HepG2 (cell line): ENCODE results near the gene ERH. TPM values are rescaled to one million over a fixed set of nuclear protein-coding genes. Genes with fewer than 3 reads are reported as not detected.

Experiments used
- ATAC-seq: fragments of 200-7000 bp; cut with Tn5 transposase; 3 replicates; pipeline ENCODE4 v1.9.1; 2020; ENCODE audit warnings: mild to moderate bottlenecking, moderate library complexity
- BruUV-seq: library from RNA; stranded (reverse); fragments of 400-500 nt; replicated peaks from 2 replicates; lab custom pipeline; 2021; lab: Mats Ljungman, UMichigan
- CTCF ChIA-PET: fragments of 300-600 bp; formaldehyde crosslinking; extraction: SDS; loops from one replicate; lab custom pipeline; 2021; ENCODE audit warnings: low total read pairs, inconsistent platforms, low intra/inter-chr PET ratio; lab: Yijun Ruan, JAX
- POLR2A ChIA-PET: fragments of 350-600 bp; sonication (Branson Sonifier 250); formaldehyde crosslinking; loops from one replicate; lab custom pipeline; 2020; ENCODE audit warnings: antibody characterized with exemption, inconsistent platforms; lab: Yijun Ruan, JAX
- DNase-seq: peaks from one replicate; pipeline ENCODE4 v3.0.0-alpha.2; 2015; ENCODE audit warnings: low spot score
- FAIRE-seq: peaks from 3 replicates; lab custom pipeline; 2011; peaks lifted over from hg19 to GRCh38; lab: Jason Lieb, UNC
- H2AFZ ChIP-seq: one replicate; pipeline ENCODE4 v1.6.1; 2011; ENCODE audit warnings: low read length, inconsistent platforms
- H3K27ac ChIP-seq: fragments of 300-600 bp; 3 replicates; pipeline ENCODE4 v1.8.0; 2011; ENCODE audit warnings: mixed run types, mild to moderate bottlenecking, mixed read lengths, low read length, inconsistent platforms; ENCODE audit not compliant: insufficient read depth; ENCODE audit errors: extremely low read length
- H3K27me3 ChIP-seq, 2 experiments: fragments of 200-600 bp in 1 of 2; 2 replicates in 1 of 2; 3 replicates in 1 of 2; pipeline versions ENCODE4 v1.6.0 to v1.8.0; 2011; ENCODE audit warnings: low read length in 2 of 2, mild to moderate bottlenecking in 2 of 2, moderate library complexity in 2 of 2, inconsistent platforms in 1 of 2; ENCODE audit not compliant: insufficient read depth in 2 of 2, control insufficient read depth in 1 of 2
- H3K36me3 ChIP-seq, 2 experiments: fragments of 200-600 bp in 1 of 2; replicated peaks in 1 of 2; 2 replicates in 1 of 2; 3 replicates in 1 of 2; pipeline versions ENCODE4 v1.5.1 to v1.8.0; 2011; ENCODE audit warnings: low read length in 2 of 2, inconsistent platforms in 1 of 2; ENCODE audit not compliant: insufficient read depth in 2 of 2, control insufficient read depth in 1 of 2
- H3K4me1 ChIP-seq: 2 replicates; pipeline ENCODE4 v1.5.1; 2012; ENCODE audit warnings: low read length, inconsistent platforms; ENCODE audit not compliant: insufficient read depth
- H3K4me2 ChIP-seq: 2 replicates; pipeline ENCODE4 v1.6.0; 2011; ENCODE audit warnings: low read depth, low read length, inconsistent platforms
- H3K4me3 ChIP-seq, 3 experiments: fragments of 200-600 bp in 1 of 3; sonication (generic), shearing (Covaris generic) in 1 of 3; replicated peaks in 1 of 3; 2 replicates each; pipeline ENCODE4 v1.5.1; 2011 to 2016; ENCODE audit warnings: low read length in 3 of 3, inconsistent platforms in 2 of 3, low read depth in 2 of 3, mild to moderate bottlenecking in 2 of 3, control low read depth in 1 of 3, mixed read lengths in 1 of 3; ENCODE audit not compliant: insufficient read depth in 1 of 3
- H3K79me2 ChIP-seq: one replicate; pipeline ENCODE4 v1.6.1; 2011; ENCODE audit warnings: low read length, inconsistent platforms; ENCODE audit not compliant: insufficient read depth
- H3K9ac ChIP-seq: 2 replicates; pipeline ENCODE4 v1.6.0; 2011; ENCODE audit warnings: mild to moderate bottlenecking, low read depth, low read length, inconsistent platforms; ENCODE audit not compliant: insufficient read depth
- H3K9me3 ChIP-seq: 2 replicates; pipeline ENCODE4 v1.5.1; 2012; ENCODE audit warnings: mild to moderate bottlenecking, low read length
- H4K20me1 ChIP-seq: 2 replicates; pipeline ENCODE4 v1.6.0; 2011; ENCODE audit warnings: inconsistent platforms, mild to moderate bottlenecking, low read length, moderate library complexity; ENCODE audit not compliant: insufficient read depth
- CREB1 ChIP-seq, 2 experiments: fragments of 450-650 bp in 1 of 2; IDR thresholded peaks; 2 replicates each; pipeline ENCODE4 v1.6.1; 2016 to 2017; ENCODE audit warnings: control low read depth in 1 of 2, mild to moderate bottlenecking in 1 of 2, missing compliant biosample characterization in 1 of 2, missing genetic modification characterization in 1 of 2
- DMAP1 ChIP-seq: IDR thresholded peaks from 2 replicates; pipeline ENCODE4 v1.6.1; 2016
- FOSL2 ChIP-seq: sonication (generic); formaldehyde crosslinking; IDR thresholded peaks from 2 replicates; pipeline ENCODE4 v1.4.0; 2020; ENCODE audit warnings: missing genetic modification reagents
- FOXJ3 ChIP-seq: sonication (generic); formaldehyde crosslinking; IDR thresholded peaks from 2 replicates; pipeline ENCODE4 v1.4.0; 2020; ENCODE audit warnings: missing genetic modification reagents, mild to moderate bottlenecking, borderline replicate concordance
- GTF2F1 ChIP-seq: fragments of 150-350 bp; IDR thresholded peaks from 2 replicates; pipeline ENCODE4 v1.6.1; 2014; ENCODE audit warnings: low read length
- KDM5B ChIP-seq: sonication (generic); formaldehyde crosslinking; IDR thresholded peaks from 2 replicates; pipeline ENCODE4 v1.4.0; 2020; ENCODE audit warnings: missing genetic modification reagents, mild to moderate bottlenecking, borderline replicate concordance
- MAF1 ChIP-seq: sonication (generic); formaldehyde crosslinking; IDR thresholded peaks from 2 replicates; pipeline ENCODE4 v1.5.0; 2020; ENCODE audit warnings: missing genetic modification reagents, borderline replicate concordance
- MTA1 ChIP-seq: sonication (generic); formaldehyde crosslinking; IDR thresholded peaks from 2 replicates; pipeline ENCODE4 v1.4.0; 2020; ENCODE audit warnings: missing genetic modification reagents, mild to moderate bottlenecking, borderline replicate concordance
- PATZ1 ChIP-seq: sonication (generic); formaldehyde crosslinking; IDR thresholded peaks from 2 replicates; pipeline ENCODE4 v1.4.0; 2020; ENCODE audit warnings: missing genetic modification reagents
- PBX2 ChIP-seq: IDR thresholded peaks from 2 replicates; pipeline ENCODE4 v1.6.1; 2016; ENCODE audit warnings: control low read depth
- PHF8 ChIP-seq: sonication (generic); formaldehyde crosslinking; IDR thresholded peaks from 2 replicates; pipeline ENCODE4 v1.5.0; 2020; ENCODE audit warnings: missing genetic modification reagents
- SAP130 ChIP-seq: IDR thresholded peaks from 2 replicates; pipeline ENCODE4 v1.6.1; 2016; ENCODE audit warnings: low read depth
- SPEN ChIP-seq: sonication (generic); formaldehyde crosslinking; IDR thresholded peaks from 2 replicates; pipeline ENCODE4 v1.5.1; 2020; ENCODE audit warnings: low read depth, mild to moderate bottlenecking, missing genetic modification reagents
- SSRP1 ChIP-seq: IDR thresholded peaks from 2 replicates; pipeline ENCODE4 v1.6.1; 2016; ENCODE audit warnings: control low read depth
- ZC3H13 ChIP-seq: sonication (generic); formaldehyde crosslinking; IDR thresholded peaks from 2 replicates; pipeline ENCODE4 v1.8.1; 2023; ENCODE audit warnings: mild to moderate bottlenecking, missing genetic modification reagents, moderate library complexity
- ZKSCAN5 ChIP-seq: sonication (generic); formaldehyde crosslinking; IDR thresholded peaks from 2 replicates; pipeline ENCODE4 v1.5.1; 2020; ENCODE audit warnings: mild to moderate bottlenecking, missing genetic modification reagents
- ZNF17 ChIP-seq: sonication (generic); formaldehyde crosslinking; IDR thresholded peaks from 2 replicates; pipeline ENCODE4 v1.5.0; 2020; ENCODE audit warnings: mild to moderate bottlenecking, missing genetic modification reagents
- ZNF3 ChIP-seq: IDR thresholded peaks from 2 replicates; pipeline ENCODE4 v1.7.0; 2017; ENCODE audit warnings: inconsistent platforms
- ZNF530 ChIP-seq: sonication (generic); formaldehyde crosslinking; IDR thresholded peaks from 2 replicates; pipeline ENCODE4 v1.5.0; 2020; ENCODE audit warnings: low read depth, mild to moderate bottlenecking, missing genetic modification reagents
- ZNF549 ChIP-seq: sonication (generic); formaldehyde crosslinking; IDR thresholded peaks from 2 replicates; pipeline ENCODE4 v1.5.0; 2020; ENCODE audit warnings: missing genetic modification reagents
- ZNF556 ChIP-seq: sonication (generic); formaldehyde crosslinking; IDR thresholded peaks from 2 replicates; pipeline ENCODE4 v1.4.0; 2020; ENCODE audit warnings: mild to moderate bottlenecking, missing genetic modification reagents, borderline replicate concordance
- ZNF644 ChIP-seq: IDR thresholded peaks from 2 replicates; pipeline ENCODE4 v1.6.1; 2016; ENCODE audit warnings: low read depth
- ZNF816 ChIP-seq: sonication (generic); formaldehyde crosslinking; IDR thresholded peaks from 2 replicates; pipeline ENCODE4 v1.8.0; 2022; ENCODE audit warnings: missing genetic modification reagents, mild to moderate bottlenecking, borderline replicate concordance
- in situ Hi-C: cut with HindIII; loops from 2 replicates; pipeline ENCODE4 v1.10.0; 2017; ENCODE audit warnings: low pct_unique_long_range_greater_than_20kb; ENCODE audit not compliant: extremely low pct_ligation_motif_present
- intact Hi-C: fragments of 100-400 bp; cut with micrococcal nuclease; formaldehyde crosslinking; loops from one replicate; pipeline ENCODE4 v1.10.0; 2022; ENCODE audit not compliant: unreplicated experiment
- polyA plus RNA-seq, 8 experiments: library from polyadenylated mRNA; depleted of rRNA in 3 of 8; stranded (reverse) in 7 of 8; unstranded in 1 of 8; fragments of >200 nt; fragmentation: Illumina TruSeq in 4 of 8; extraction: Trizol in 4 of 8; gene quantifications; 2 replicates each; pipeline versions ENCODE4 v1.2.1 to v1.2.3, GENCODE V29; 2011 to 2016; ENCODE audit warnings: low read depth in 4 of 8, missing spikeins in 1 of 8, mixed read lengths in 1 of 8; ENCODE audit not compliant: insufficient read depth in 1 of 8
- total RNA-seq, 5 experiments: library from RNA; depleted of rRNA; stranded (reverse); fragments of >200 nt; fragmentation: Illumina TruSeq; extraction: Trizol; gene quantifications; 2 replicates each; pipeline ENCODE4 v1.2.3, GENCODE V29; 2016; ENCODE audit warnings: low read depth in 1 of 5

The ERH gene
- total and polyA plus RNA-seq, 2 of the 13 experiments (the other 11 are each of a cell fraction or from before 2014, with no cell fraction given), result 105 to 341 TPM

DNA sequence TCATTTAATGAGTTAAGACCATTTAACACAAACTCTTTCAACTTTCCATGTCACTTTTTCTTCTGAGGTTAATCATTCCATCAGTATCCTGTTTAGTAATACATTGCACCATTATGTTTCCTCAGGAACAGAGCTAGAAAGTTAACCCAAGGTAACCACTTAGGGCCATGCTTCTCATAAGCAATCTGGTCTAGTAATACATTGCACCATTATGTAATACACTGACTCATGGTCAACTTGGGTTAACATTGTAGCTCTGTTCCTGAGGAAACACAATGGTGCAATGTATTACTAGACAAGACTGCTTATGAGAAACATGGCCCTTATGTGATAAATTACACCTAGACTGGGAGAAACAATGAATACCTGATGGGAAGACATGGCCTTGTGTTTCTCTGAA is 21.7 kb downstream of the ERH start:
- Histone ChIP-seq H3K27ac (no peak overlapping the region), H3K36me3 (peaks cover 5 to 35% of the 10 kb centered on the region in 2 experiments), H3K4me1 (0 out of 2 replicates have a peak, but pooled peaks cover 9% of the 10 kb centered on the region), H3K4me3 (no peak overlapping the region), H4K20me1 (no peaks in the 10 kb centered on the region; the same call in 1 of the 2 replicates), H2AFZ (no peak overlapping the region), H3K79me2 (peaks cover 1% of the 10 kb centered on the region), H3K9ac (no peak overlapping the region), H3K9me3 (no peaks in the 10 kb centered on the region), H3K4me2 (no peak overlapping the region), H3K27me3 (no peaks in the 10 kb centered on the region)
- no TSS peak for BruUV-seq
- ChIA-PET POLR2A (interaction anchor here (1.6 kb wide), 1 partner anchor 22 kb away, joined by 12 read pairs; the partner anchor contains the start of genes ERH and SLC39A9), CTCF (no interaction called here)
- ATAC-seq, result no peak
- no peak for FAIRE-seq
- no peak for TF ChIP-seq MTA1 (CRISPR knock-in tag)
- no peak for TF ChIP-seq SAP130 (CRISPR knock-in tag)
- no peak for TF ChIP-seq ZNF530
- TF ChIP-seq ZNF549 (CRISPR knock-in tag), result no peak
- no peak for TF ChIP-seq ZNF556
- TF ChIP-seq PBX2 (CRISPR knock-in tag), result no peak
- no peak for TF ChIP-seq ZNF3 (CRISPR knock-in tag)
- TF ChIP-seq SPEN (CRISPR knock-in tag), result no peak
- no peak for TF ChIP-seq KDM5B (CRISPR knock-in tag)
- peak; percentile 59 for TF ChIP-seq FOSL2 (CRISPR knock-in tag)
- no peak for TF ChIP-seq CREB1 (IDR thresholded peaks at IDR 0.05)
- peak; percentile 23; the same call in 1 of the 2 replicates for TF ChIP-seq CREB1 (CRISPR knock-in tag; IDR thresholded peaks at IDR 0.05)
- peak; percentile 58; the same call in 1 of the 2 replicates for TF ChIP-seq ZNF644 (CRISPR knock-in tag)
- no peak for TF ChIP-seq PATZ1 (CRISPR knock-in tag)
- TF ChIP-seq ZNF17 (CRISPR knock-in tag), result no peak
- no peak for TF ChIP-seq FOXJ3 (CRISPR knock-in tag)
- TF ChIP-seq ZKSCAN5, result no peak
- TF ChIP-seq ZNF816 (CRISPR knock-in tag), result no peak
- no peak for TF ChIP-seq ZC3H13 (CRISPR knock-in tag)
- TF ChIP-seq DMAP1 (CRISPR knock-in tag), result no peak
- 0 out of 2 replicates have a peak, but pooled peaks have one; percentile 24 for TF ChIP-seq SSRP1
- no peak for TF ChIP-seq GTF2F1
- no peak for TF ChIP-seq MAF1 (CRISPR knock-in tag)
- no peak for TF ChIP-seq PHF8 (CRISPR knock-in tag)
- in situ Hi-C loops (no loop called here), intact Hi-C loops (no loop called here)
- DNase-seq, result peak; percentile 40
